Colonic mucosa (tissue), 4 donors: ENCODE data around the gene TMEM91. TPM values are rescaled to one million over a fixed set of nuclear protein-coding genes. Genes with fewer than 3 reads are reported as not detected.
A peak's percentile ranks its signal among the peaks of the same experiment; 100 is the strongest.

ENCODE experiments used
- DNase-seq: peaks from one replicate; pipeline ENCODE4 v3.0.0-alpha.2; 2020
- H3K27ac ChIP-seq: fragments of 200-600 bp; one replicate; pipeline ENCODE4 v1.8.0; 2021
- H3K27me3 ChIP-seq: fragments of 200-600 bp; one replicate; pipeline ENCODE4 v1.8.0; 2021
- H3K36me3 ChIP-seq: fragments of 200-600 bp; one replicate; pipeline ENCODE4 v1.8.0; 2021
- H3K4me1 ChIP-seq: fragments of 200-600 bp; one replicate; pipeline ENCODE4 v1.8.0; 2021; ENCODE audit warnings: mild to moderate bottlenecking
- H3K4me3 ChIP-seq: fragments of 200-600 bp; one replicate; pipeline ENCODE4 v1.8.0; 2021
- H3K9ac ChIP-seq, 2 donors: one replicate each; pipeline ENCODE4 v1.7.0; 2013; ENCODE audit warnings: control low read depth in 2 of 2, low read depth in 2 of 2, low read length in 2 of 2
- H3K9me3 ChIP-seq: fragments of 200-600 bp; one replicate; pipeline ENCODE4 v1.8.0; 2021
- CTCF ChIP-seq: fragments of 200-600 bp; IDR thresholded peaks from one replicate; pipeline ENCODE4 v1.8.0; 2022; ENCODE audit warnings: antibody characterized with exemption, mild to moderate bottlenecking
- intact Hi-C: fragments of 100-400 bp; cut with DNase I; formaldehyde crosslinking; loops from one replicate; pipeline ENCODE4 v1.14.1; 2022
- total RNA-seq, 2 donors: library from RNA; stranded (reverse); fragmentation: NEBNext Ultra II Directional in 1 of 2; extraction: Animal tissue kit (Norgen Biotek cat#: 25700) in 1 of 2; gene quantifications; one replicate each; pipeline ENCODE4 v1.2.1, GENCODE V29; 2021
- donor health status: healthy.
- donor health status: DM: no; HTN: no; CAD: no.
- donor health status: DM: no; HTN: no; CAD: no.

TMEM91 gene
- total RNA-seq, 2 donors from 2014 or later: 2.0 to 3.6 TPM

- no peak for TF ChIP-seq CTCF
- intact Hi-C loops: no loop called here
- no peak overlapping the region for H3K27ac ChIP-seq
- no peak for DNase-seq
- H3K4me1 ChIP-seq: peaks cover 1% of the 10 kb centered on the region
- no peaks in the 10 kb centered on the region for H3K9me3 ChIP-seq
- no peak overlapping the region for H3K4me3 ChIP-seq
- peaks cover 2% of the 10 kb centered on the region for H3K27me3 ChIP-seq
- no peak overlapping the region for H3K9ac ChIP-seq
- H3K36me3 ChIP-seq: no peaks in the 10 kb centered on the region
Observed at GRCh38 chr19:41357746-41358145, 18.6 kb upstream of the TMEM91 start.

- Histone ChIP-seq H3K9me3 (no peaks in the 10 kb centered on the region), H3K36me3 (no peaks in the 10 kb centered on the region), H3K27ac (no peak overlapping the region), H3K4me3 (no peak overlapping the region), H3K27me3 (no peaks in the 10 kb centered on the region), H3K4me1 (peaks cover 3% of the 10 kb centered on the region), H3K9ac (no peak overlapping the region)
- DNase-seq: no peak
- no peak for TF ChIP-seq CTCF
- intact Hi-C loops: no loop called here
Observed at GRCh38 chr19:41359741-41360140, 16.6 kb upstream of the TMEM91 start.

GRCh38 chr19:41362143-41362847, 14.0 kb upstream of the TMEM91 start:
- H3K4me1 ChIP-seq: peaks cover 3% of the 10 kb centered on the region
- no peaks in the 10 kb centered on the region for H3K9me3 ChIP-seq
- no peak overlapping the region for H3K9ac ChIP-seq
- TF ChIP-seq CTCF: no peak
- peak overlapping the region; percentile 90 for H3K27ac ChIP-seq
- H3K36me3 ChIP-seq: no peaks in the 10 kb centered on the region
- DNase-seq: peak; percentile 36
- no peak overlapping the region for H3K4me3 ChIP-seq
- H3K27me3 ChIP-seq: no peaks in the 10 kb centered on the region
- intact Hi-C loops: no loop called here

GRCh38 chr19:41363371-41363752, 13.0 kb upstream of the TMEM91 start:
- no peak for TF ChIP-seq CTCF
- intact Hi-C loops: no loop called here
- Histone ChIP-seq H3K9ac (peak overlapping the region in 1 of 2 donors; percentile 91), H3K4me3 (peak overlapping the region; percentile 49), H3K27ac (peak overlapping the region; percentile 90), H3K9me3 (no peaks in the 10 kb centered on the region), H3K27me3 (no peaks in the 10 kb centered on the region), H3K4me1 (peaks cover 3% of the 10 kb centered on the region), H3K36me3 (no peaks in the 10 kb centered on the region)
- DNase-seq: no peak

GRCh38 chr19:41363753-41364523, 12.4 kb upstream of the TMEM91 start, which contains the start of gene B9D2:
B9D2 (minus strand) TSS chr19:41364149; CDS start chr19:41363519, 630 bp downstream.
- Histone ChIP-seq H3K4me3 (peak within 1 kb of the TSS; percentile 49), H3K36me3 (no peaks in the 10 kb centered on the region), H3K27me3 (no peaks in the 10 kb centered on the region), H3K9ac (peak within 1 kb of the TSS; percentile 72 to 91), H3K4me1 (peaks cover 3% of the 10 kb centered on the region), H3K9me3 (no peaks in the 10 kb centered on the region), H3K27ac (peak within 1 kb of the TSS; percentile 90)
- no peak for TF ChIP-seq CTCF
- DNase-seq: peak; percentile 98
- intact Hi-C loops: no loop called here
